Measurements from ENCODE around the gene ADD1. TPM values are rescaled to one million over a fixed set of nuclear protein-coding genes. Genes with fewer than 3 reads are reported as not detected.

ADD1 gene
- total and polyA plus RNA-seq, 4 donors, result 62.2 to 142 (median 83.4) TPM

- Histone ChIP-seq H3K9ac (ENCODE audit: low read depth in 1 of 2, low read length in 2 of 2) (no peak overlapping the region), H3K36me3 (ENCODE audit: control insufficient read depth in 4 of 4, insufficient read depth in 3 of 4, low read depth in 1 of 4, low read length in 3 of 4) (peaks cover 14 to 38% (median 24%) of the 10 kb centered on the region in 4 donors), H3K4me3 (ENCODE audit: low read depth in 1 of 3, low read length in 3 of 3) (no peak overlapping the region), H3K9me3 (ENCODE audit: control insufficient read depth in 4 of 4, low read length in 3 of 4) (no peaks in the 10 kb centered on the region), H3K4me1 (ENCODE audit: control insufficient read depth in 4 of 4, insufficient read depth in 4 of 4, low read length in 3 of 4) (peaks cover 0 to 19% (median 12%) of the 10 kb centered on the region in 4 donors), H3K27me3 (ENCODE audit: control insufficient read depth in 4 of 4, insufficient read depth in 4 of 4, low read length in 3 of 4) (no peaks in the 10 kb centered on the region), H3K27ac (ENCODE audit: low read depth in 1 of 2, low read length in 2 of 2) (no peak overlapping the region)
- TF ChIP-seq REST (IDR thresholded peaks at IDR 0.05) (no peak), FOXA1 (IDR thresholded peaks at IDR 0.05) (no peak), HNF4G (IDR thresholded peaks at IDR 0.05) (no peak), EGR1 (IDR thresholded peaks at IDR 0.05; ENCODE audit: low read depth in 2 of 2) (no peak), CTCF (IDR thresholded peaks at IDR 0.05; ENCODE audit: low read depth, low read length, missing input control) (no peak)
- 96% methylated on average over 12 of the region's 12 CpGs for WGBS
- no peak for DNase-seq (ENCODE audit: low spot score)
Observed at GRCh38 chr4:2927696-2928075, 84.0 kb downstream of the ADD1 start.

- no peak overlapping the region for H3K27ac ChIP-seq (ENCODE audit: low read depth in 1 of 2, low read length in 2 of 2)
- H3K9me3 ChIP-seq (ENCODE audit: control insufficient read depth in 4 of 4, low read length in 3 of 4), result no peaks in the 10 kb centered on the region
- H3K27me3 ChIP-seq (ENCODE audit: control insufficient read depth in 4 of 4, insufficient read depth in 4 of 4, low read length in 3 of 4), result no peaks in the 10 kb centered on the region
- no peak for DNase-seq (ENCODE audit: low spot score)
- H3K4me3 ChIP-seq (ENCODE audit: low read depth in 1 of 3, low read length in 3 of 3), result no peak overlapping the region
- peaks cover 14 to 34% (median 23%) of the 10 kb centered on the region in 4 donors for H3K36me3 ChIP-seq (ENCODE audit: control insufficient read depth in 4 of 4, insufficient read depth in 3 of 4, low read depth in 1 of 4, low read length in 3 of 4)
- peaks cover 0 to 23% (median 14%) of the 10 kb centered on the region in 4 donors for H3K4me1 ChIP-seq (ENCODE audit: control insufficient read depth in 4 of 4, insufficient read depth in 4 of 4, low read length in 3 of 4)
- 88% methylated on average over 32 of the region's 32 CpGs for WGBS
- no peak overlapping the region for H3K9ac ChIP-seq (ENCODE audit: low read depth in 1 of 2, low read length in 2 of 2)
- TF ChIP-seq JUND (IDR thresholded peaks at IDR 0.05), result no peak
- TF ChIP-seq TAF1 (conservative IDR thresholded peaks at IDR 0.05), result no peak
- TF ChIP-seq ZBTB33 (IDR thresholded peaks at IDR 0.05), result no peak
- no peak for TF ChIP-seq EGR1 (IDR thresholded peaks at IDR 0.05; ENCODE audit: low read depth in 2 of 2)
- no peak for TF ChIP-seq YY1 (IDR thresholded peaks at IDR 0.05)
- TF ChIP-seq SP1 (IDR thresholded peaks at IDR 0.05), result no peak
- no peak for TF ChIP-seq HNF4A (conservative IDR thresholded peaks at IDR 0.05)
- no peak for TF ChIP-seq FOXA1 (IDR thresholded peaks at IDR 0.05)
- no peak for TF ChIP-seq RAD21 (IDR thresholded peaks at IDR 0.05)
- TF ChIP-seq MAX (IDR thresholded peaks at IDR 0.05), result no peak
- no peak for TF ChIP-seq CTCF (IDR thresholded peaks at IDR 0.05; ENCODE audit: low read depth, low read length, missing input control)
- no peak for TF ChIP-seq ATF3 (IDR thresholded peaks at IDR 0.05)
- no peak for TF ChIP-seq HNF4G (IDR thresholded peaks at IDR 0.05)
- TF ChIP-seq GABPA (IDR thresholded peaks at IDR 0.05 in 1 of 2, conservative IDR thresholded peaks at IDR 0.05 in 1 of 2), result no peak
- TF ChIP-seq RXRA (IDR thresholded peaks at IDR 0.05), result no peak
- no peak for TF ChIP-seq NR2F2 (IDR thresholded peaks at IDR 0.05)
Observed at GRCh38 chr4:2928242-2929176, 84.9 kb downstream of the ADD1 start.
